ENCODE data around the gene CPXM1. TPM values are rescaled to one million over a fixed set of nuclear protein-coding genes. Genes with fewer than 3 reads are reported as not detected.

CPXM1 gene
- total and polyA plus RNA-seq, 10 of the 15 experiments (the other 5 are each of a cell fraction or from before 2014, with no cell fraction given): 0.22 to 3.9 (median 0.63) TPM; not detected in 2

DNA sequence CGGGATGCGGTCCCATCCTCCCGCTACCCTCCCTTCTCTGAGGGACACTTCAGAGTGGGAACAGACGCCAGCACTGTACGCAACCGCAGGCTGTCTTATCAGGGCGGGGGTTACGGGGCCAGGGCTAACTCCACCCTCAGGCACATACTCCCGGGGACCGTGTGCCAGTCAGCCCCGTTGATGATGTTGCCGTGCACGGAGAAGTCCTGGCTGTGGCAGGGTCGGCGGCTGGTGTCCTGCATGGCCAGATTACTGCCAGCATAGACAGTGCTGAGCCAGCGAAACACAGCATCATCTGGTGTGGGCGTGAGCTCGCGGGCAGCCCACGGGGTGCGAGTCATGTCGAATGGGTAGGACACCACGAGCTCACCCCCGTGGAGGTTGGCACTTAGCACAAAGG lies 5.0 kb downstream of the CPXM1 start (continued):
- TF ChIP-seq, protein P1, sequence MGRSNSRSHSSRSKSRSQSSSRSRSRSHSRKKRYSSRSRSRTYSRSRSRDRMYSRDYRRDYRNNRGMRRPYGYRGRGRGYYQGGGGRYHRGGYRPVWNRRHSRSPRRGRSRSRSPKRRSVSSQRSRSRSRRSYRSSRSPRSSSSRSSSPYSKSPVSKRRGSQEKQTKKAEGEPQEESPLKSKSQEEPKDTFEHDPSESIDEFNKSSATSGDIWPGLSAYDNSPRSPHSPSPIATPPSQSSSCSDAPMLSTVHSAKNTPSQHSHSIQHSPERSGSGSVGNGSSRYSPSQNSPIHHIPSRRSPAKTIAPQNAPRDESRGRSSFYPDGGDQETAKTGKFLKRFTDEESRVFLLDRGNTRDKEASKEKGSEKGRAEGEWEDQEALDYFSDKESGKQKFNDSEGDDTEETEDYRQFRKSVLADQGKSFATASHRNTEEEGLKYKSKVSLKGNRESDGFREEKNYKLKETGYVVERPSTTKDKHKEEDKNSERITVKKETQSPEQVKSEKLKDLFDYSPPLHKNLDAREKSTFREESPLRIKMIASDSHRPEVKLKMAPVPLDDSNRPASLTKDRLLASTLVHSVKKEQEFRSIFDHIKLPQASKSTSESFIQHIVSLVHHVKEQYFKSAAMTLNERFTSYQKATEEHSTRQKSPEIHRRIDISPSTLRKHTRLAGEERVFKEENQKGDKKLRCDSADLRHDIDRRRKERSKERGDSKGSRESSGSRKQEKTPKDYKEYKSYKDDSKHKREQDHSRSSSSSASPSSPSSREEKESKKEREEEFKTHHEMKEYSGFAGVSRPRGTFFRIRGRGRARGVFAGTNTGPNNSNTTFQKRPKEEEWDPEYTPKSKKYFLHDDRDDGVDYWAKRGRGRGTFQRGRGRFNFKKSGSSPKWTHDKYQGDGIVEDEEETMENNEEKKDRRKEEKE (IDR thresholded peaks at IDR 0.05): no peak
- TF ChIP-seq NFYA (IDR thresholded peaks at IDR 0.05; ENCODE audit: borderline replicate concordance, low read depth, low read length): no peak

DNA sequence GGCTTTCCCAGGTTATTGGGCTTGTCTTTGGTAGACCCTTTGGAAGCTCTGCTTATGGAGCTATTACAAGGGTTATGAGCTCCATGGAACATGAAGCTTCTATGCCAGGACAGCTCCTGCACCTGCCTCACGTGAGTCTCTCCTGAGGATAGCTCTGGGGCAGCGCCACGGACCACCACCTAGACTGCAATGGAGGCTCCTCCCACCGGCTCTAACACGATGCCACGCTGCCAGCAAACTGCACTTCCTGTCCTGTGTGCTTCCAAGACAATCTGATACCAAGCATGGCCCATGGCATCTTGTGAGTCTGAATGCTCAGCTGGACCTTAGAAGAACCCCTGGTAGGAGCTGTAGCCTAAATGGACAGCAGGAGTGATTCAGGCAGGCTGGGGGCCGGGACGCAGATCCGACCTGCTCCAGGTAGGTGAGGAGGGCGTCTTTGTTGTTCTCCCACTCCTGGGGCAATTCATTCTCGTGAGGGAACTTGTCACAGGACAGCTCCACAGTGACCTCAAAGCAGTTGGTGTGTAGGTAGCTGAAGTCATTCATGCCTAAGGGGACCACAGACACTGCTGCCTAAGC lies 5.5 kb downstream of the CPXM1 start:
- ChIA-PET RAD21 (ENCODE audit: unreplicated experiment) (no interaction called here), POLR2A (interaction anchor here (0.5 kb wide), 1 partner anchor 97 kb away, joined by 4 read pairs; no protein-coding TSS in a partner anchor), SMC1A (ENCODE audit: uncharacterized antibody, unreplicated experiment) (no interaction called here), CTCF (interaction anchor here (0.6 kb wide), 1 partner anchor 59 kb away, joined by 3 read pairs; no protein-coding TSS in a partner anchor)
- no peak overlapping the region for H2AFZ ChIP-seq (ENCODE audit: control insufficient read depth, low read depth, low read length)
- no peaks in the 10 kb centered on the region for H4K20me1 ChIP-seq (ENCODE audit: control insufficient read depth, insufficient read depth)
- WGBS (ENCODE audit: insufficient coverage, insufficient replicate concordance, low lambda C conversion rate, missing lambda C conversion rate): 28% methylated on average over 11 of the region's 11 CpGs
- ATAC-seq: no peak
- intact Hi-C loops (cut with micrococcal nuclease; ENCODE audit: unreplicated experiment) (no loop called here), in situ Hi-C loops (cut with MboI) (no loop called here)
- H3K4me1 ChIP-seq (ENCODE audit: control insufficient read depth, insufficient read depth, low read length): no peaks in the 10 kb centered on the region
- H3K4me2 ChIP-seq (ENCODE audit: control insufficient read depth, insufficient read depth): no peak overlapping the region
- no peaks in the 10 kb centered on the region for H3K9me3 ChIP-seq (replicated peaks; ENCODE audit: control insufficient read depth, insufficient read depth, low read length)
- no peak for DNase-seq (ENCODE audit: low read depth, low spot score)
- no peak for FAIRE-seq
- H3K4me3 ChIP-seq: no peak overlapping the region
- no peak overlapping the region for H3K27ac ChIP-seq (ENCODE audit: control insufficient read depth, insufficient read depth)
- TF ChIP-seq BHLHE40 (IDR thresholded peaks at IDR 0.05; ENCODE audit: borderline replicate concordance in 1 of 2, low read depth in 2 of 2, low read length in 1 of 2): no peak
- no peak for TF ChIP-seq CREM (IDR thresholded peaks at IDR 0.05; ENCODE audit: low read depth)
- no peak for TF ChIP-seq IKZF2 (IDR thresholded peaks at IDR 0.05)
- TF ChIP-seq KLF5 (IDR thresholded peaks at IDR 0.05; ENCODE audit: partially characterized antibody): no peak
- TF ChIP-seq HDAC6 (IDR thresholded peaks at IDR 0.05; ENCODE audit: unreplicated experiment): no peak
- no peak for TF ChIP-seq NR2C1 (IDR thresholded peaks at IDR 0.05)
- no peak for TF ChIP-seq JUND (IDR thresholded peaks at IDR 0.05; ENCODE audit: low read depth, low read length)
- TF ChIP-seq ZNF274 (IDR thresholded peaks at IDR 0.05; ENCODE audit: insufficient read depth, insufficient read length): no peak
- no peak for TF ChIP-seq YBX1 (IDR thresholded peaks at IDR 0.05)
- TF ChIP-seq PAX5 (IDR thresholded peaks at IDR 0.05; ENCODE audit: borderline replicate concordance, low read depth, low read length): no peak
- TF ChIP-seq ZSCAN29 (IDR thresholded peaks at IDR 0.05): no peak
- no peak for TF ChIP-seq TARDBP (IDR thresholded peaks at IDR 0.05; ENCODE audit: borderline replicate concordance)
- TF ChIP-seq, protein P2, sequence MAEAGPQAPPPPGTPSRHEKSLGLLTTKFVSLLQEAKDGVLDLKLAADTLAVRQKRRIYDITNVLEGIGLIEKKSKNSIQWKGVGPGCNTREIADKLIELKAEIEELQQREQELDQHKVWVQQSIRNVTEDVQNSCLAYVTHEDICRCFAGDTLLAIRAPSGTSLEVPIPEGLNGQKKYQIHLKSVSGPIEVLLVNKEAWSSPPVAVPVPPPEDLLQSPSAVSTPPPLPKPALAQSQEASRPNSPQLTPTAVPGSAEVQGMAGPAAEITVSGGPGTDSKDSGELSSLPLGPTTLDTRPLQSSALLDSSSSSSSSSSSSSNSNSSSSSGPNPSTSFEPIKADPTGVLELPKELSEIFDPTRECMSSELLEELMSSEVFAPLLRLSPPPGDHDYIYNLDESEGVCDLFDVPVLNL (IDR thresholded peaks at IDR 0.05; ENCODE audit: low read depth, low read length): no peak
- no peak for TF ChIP-seq MEF2A (IDR thresholded peaks at IDR 0.05; ENCODE audit: insufficient read depth, low read depth, low read length)
- TF ChIP-seq PML (IDR thresholded peaks at IDR 0.05; ENCODE audit: low read length): no peak
- H3K79me2 ChIP-seq (ENCODE audit: control insufficient read depth, insufficient read depth, low read length): no peaks in the 10 kb centered on the region
- no TSS peak for BruUV-seq (replicated peaks)
- H3K36me3 ChIP-seq (ENCODE audit: control insufficient read depth in 2 of 2, insufficient read depth in 2 of 2, low read length in 1 of 2): no peaks in the 10 kb centered on the region
- no peak overlapping the region for H3K9ac ChIP-seq (ENCODE audit: control insufficient read depth, insufficient read depth, low read length)
- H3K27me3 ChIP-seq (replicated peaks in 1 of 2; ENCODE audit: control insufficient read depth in 2 of 2, insufficient read depth in 2 of 2, low read length in 1 of 2): peaks cover 0 to 11% of the 10 kb centered on the region in 2 experiments; a peak in 3 of 4 replicates
